Motor neuron (in vitro differentiated cells): Measurements from ENCODE around the gene GABRG3. TPM values are rescaled to one million over a fixed set of nuclear protein-coding genes. Genes with fewer than 3 reads are reported as not detected.

Experiments used
- ATAC-seq, 8 experiments: fragments of 200-7000 bp; cut with Tn5 transposase; replicated peaks in 6 of 8; 2 replicates each; pipeline ENCODE4 v1.8.0; 2021; ENCODE audit warnings: mild to moderate bottlenecking in 8 of 8, moderate library complexity in 8 of 8
- H3K27ac ChIP-seq, 2 donors: fragments of 250-450 bp; sonication (Bioruptor Pico); 2 replicates each; pipeline ENCODE4 v1.9.0; 2021; ENCODE audit warnings: antibody characterized with exemption in 2 of 2, mild to moderate bottlenecking in 2 of 2, moderate library complexity in 1 of 2
- H3K4me1 ChIP-seq, 2 donors: fragments of 250-450 bp; sonication (Bioruptor Pico); replicated peaks in 1 of 2; 2 replicates each; pipeline ENCODE4 v1.6.1; 2021; ENCODE audit warnings: antibody characterized with exemption in 2 of 2, mild to moderate bottlenecking in 2 of 2, moderate library complexity in 1 of 2
- H3K4me3 ChIP-seq, 5 donors: fragments of 250-450 bp; sonication (Bioruptor Pico); 2 replicates each; pipeline ENCODE4 v1.9.0; 2021; ENCODE audit warnings: antibody characterized with exemption in 5 of 5, mild to moderate bottlenecking in 5 of 5, moderate library complexity in 4 of 5
- WGBS, 10 experiments: fragments of 450-650 bp; shearing (Covaris generic); methylation state at CpG; one replicate each; pipeline ENCODE4 v1.0.0; 2022; 5-methylcytosine and 5-hydroxymethylcytosine counted together
- in situ Hi-C, 9 experiments: fragments of 400-800 bp; cut with MboI; loops; one replicate each; pipeline ENCODE4 v1.15.0; 2021; ENCODE audit warnings: low sequenced_read_pairs in 9 of 9, low pct_unique_long_range_greater_than_20kb in 2 of 9; ENCODE audit not compliant: unreplicated experiment in 9 of 9
- total RNA-seq, 8 experiments: library from RNA; unstranded; fragments of 300-600 nt; gene quantifications; 2 replicates each; pipeline versions ENCODE4 v1.2.3 to v1.2.4, GENCODE V29; 2022

Gene GABRG3
- total RNA-seq, 8 experiments from 2014 or later: 0.04 to 3.4 (median 0.88) TPM

- in situ Hi-C loops: no loop called here
- ATAC-seq: no peak
- 25 to 88% (median 80%) methylated on average over 1 of the region's 1 CpG; no CpG with 5 or more reads in 7 of the 10 experiments for WGBS, 10 experiments
- H3K4me1 ChIP-seq: no peaks in the 10 kb centered on the region
- no peak overlapping the region for H3K4me3 ChIP-seq
- no peak overlapping the region for H3K27ac ChIP-seq
Measured at GRCh38 chr15:27589782-27590181, 618.8 kb downstream of the GABRG3 start.

Other genes with a start within 250 kb of the GABRG3 start
- gene GABRB3, start 198.1 kb upstream of the GABRG3 start, total RNA-seq: 10 to 100 TPM in 5 of 8 experiments, under 1 TPM in 3; 0.18 to 69.2 (median 36.6) TPM
- 10 to 100 TPM in 1 of 8 experiments, 1 to 10 TPM in 4, under 1 TPM in 1, not detected in 2; 0.70 to 20.4 (median 6.5) TPM for gene GABRA5, start 104.1 kb upstream of the GABRG3 start, total RNA-seq